Pulmonary artery endothelial cell (primary cell): ENCODE results near the gene DOCK3. TPM values are rescaled to one million over a fixed set of nuclear protein-coding genes. Genes with fewer than 3 reads are reported as not detected.

Experiments used
- DNase-seq: peaks from one replicate; pipeline ENCODE4 v3.0.0-alpha.2; 2011; ENCODE audit warnings: low read depth, low spot score
- total RNA-seq: library from RNA; depleted of rRNA; stranded (reverse); fragments of >200 nt; gene quantifications from 2 replicates; pipeline ENCODE4 v1.2.3, GENCODE V29; 2014

The DOCK3 gene
- total RNA-seq, 1 donor from 2014 or later, result under 0.01 TPM

DNA sequence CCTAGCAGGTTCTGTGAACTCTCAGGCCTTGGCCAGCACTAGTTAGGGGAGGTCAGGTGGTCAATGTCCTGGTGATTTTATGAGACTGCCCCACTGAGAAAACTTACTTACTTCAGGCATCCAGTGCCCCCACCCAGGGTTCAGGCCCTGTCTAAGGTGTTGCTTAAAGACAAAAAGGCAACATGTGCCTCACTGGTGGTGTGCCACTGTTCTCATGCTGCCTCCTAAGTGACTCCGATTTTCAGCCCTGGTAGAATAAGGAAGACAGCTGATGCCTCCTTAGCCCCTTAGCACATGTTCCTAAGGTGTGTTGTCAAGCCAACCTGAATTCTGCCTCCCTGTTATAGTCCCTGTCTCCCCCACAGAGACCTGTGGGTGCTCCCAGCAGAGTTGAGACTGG, 721.7 kb downstream of the DOCK3 start:
- no peak for DNase-seq

DNA sequence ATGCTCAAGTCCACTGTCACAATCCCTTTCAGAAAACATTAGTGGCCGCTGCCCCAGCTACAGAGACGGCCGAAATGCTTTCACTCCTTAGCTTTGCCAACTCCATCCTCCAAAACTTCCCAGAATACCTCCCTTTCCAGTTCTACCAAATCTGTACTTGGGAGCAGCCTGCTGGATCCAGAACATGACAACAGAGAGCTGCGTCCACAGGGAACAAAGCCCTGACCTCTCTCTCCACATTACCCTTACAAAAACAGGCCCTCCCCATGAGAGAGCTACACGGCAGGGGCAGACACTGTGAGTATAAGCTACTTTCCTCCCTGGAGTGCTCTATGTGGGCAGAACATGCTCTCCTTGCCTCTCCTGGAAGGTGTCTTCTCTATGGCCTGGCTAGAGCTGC, 722.7 kb downstream of the DOCK3 start:
- no peak for DNase-seq

DNA sequence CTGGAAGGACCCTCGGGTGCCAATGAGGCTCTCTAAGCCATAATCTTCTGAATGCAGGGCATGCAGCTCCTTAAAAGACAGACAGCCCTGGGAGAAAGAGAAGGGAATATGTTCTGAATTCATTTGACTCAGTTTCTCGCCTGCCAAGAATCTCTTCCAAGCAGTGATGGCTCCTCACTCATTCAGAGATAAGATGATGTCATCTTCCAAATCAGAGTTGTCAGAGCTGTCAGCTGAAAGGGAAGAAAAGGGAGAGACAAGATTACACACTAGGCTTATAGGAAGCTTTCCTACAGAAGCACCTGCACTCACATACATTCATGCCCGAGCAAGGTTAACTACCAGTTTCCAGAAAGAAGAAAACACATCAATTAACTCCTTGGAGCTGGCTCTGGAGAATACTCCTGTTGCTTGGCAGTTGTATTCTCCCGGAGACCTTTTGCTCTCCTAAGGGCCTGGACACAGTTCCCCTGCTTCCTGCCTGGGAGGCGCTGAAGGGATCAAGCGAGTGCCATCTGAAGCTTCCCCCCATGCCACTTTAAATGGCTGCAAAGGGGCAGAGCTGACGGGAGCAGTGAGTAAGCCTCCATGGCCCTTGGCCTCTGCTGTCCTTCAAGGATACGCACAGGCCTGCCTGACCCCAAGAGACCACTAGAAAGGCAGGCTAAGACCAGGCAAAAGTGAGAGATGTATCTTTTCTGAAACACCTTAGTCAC, 724.0 kb downstream of the DOCK3 start:
- no peak for DNase-seq

DNA sequence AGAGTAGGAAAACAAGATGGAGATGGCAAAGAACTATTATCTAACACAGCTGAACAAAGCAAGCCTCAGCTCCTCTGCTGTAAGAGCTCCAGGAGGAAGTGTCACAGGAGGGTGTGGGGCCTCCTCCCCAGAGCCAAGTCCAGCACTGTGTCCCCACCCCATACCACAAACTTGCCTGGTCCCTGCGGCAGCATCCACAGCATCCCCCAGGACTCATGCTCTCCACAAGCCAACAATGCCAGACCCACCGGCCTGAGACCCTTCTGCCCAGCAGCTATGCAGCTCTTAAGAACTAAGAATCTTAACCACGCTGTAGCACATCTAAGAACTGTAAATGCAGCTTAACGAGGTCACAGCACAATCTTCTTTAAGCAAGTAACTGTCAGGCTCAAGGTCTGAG, 725.4 kb downstream of the DOCK3 start:
- DNase-seq, result no peak

DNA sequence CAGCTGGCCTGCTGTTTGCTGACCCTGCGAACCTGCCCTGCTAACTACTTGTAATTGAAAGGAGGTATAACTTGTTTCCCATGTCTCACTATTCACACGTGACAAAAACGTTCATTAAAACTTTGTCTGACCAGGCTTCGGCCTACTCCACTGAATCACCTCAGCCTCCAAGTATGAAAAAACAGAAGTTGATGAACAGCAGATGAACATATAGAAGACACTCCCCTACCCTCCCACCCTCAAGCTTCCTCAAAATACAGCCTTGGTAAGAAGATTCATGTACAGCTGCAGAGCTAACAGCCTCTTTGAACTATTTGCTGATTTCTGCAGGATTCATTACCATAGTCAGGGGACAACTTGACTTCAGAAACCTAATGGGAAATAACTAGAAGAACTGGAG, 727.0 kb downstream of the DOCK3 start:
- DNase-seq, result no peak

DNA sequence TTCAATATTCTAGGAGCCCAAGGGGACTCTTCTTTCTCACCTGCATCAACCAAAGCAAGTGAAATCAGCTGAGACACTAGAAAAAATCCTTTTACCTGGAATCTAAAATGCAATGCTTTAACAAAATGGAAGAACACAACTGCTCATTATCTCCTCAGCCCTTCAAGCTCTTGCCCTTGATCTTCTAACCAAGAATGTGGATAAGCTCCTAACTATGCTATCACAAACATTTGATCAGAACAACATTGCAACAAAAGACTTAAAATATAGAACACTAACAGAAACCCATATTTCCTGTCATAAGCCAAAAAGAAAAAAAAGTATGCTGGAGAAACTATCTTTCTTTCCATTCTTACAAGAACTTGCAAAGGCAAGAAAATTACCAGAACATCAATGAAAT, 728.9 kb downstream of the DOCK3 start:
- DNase-seq, result no peak

DNA sequence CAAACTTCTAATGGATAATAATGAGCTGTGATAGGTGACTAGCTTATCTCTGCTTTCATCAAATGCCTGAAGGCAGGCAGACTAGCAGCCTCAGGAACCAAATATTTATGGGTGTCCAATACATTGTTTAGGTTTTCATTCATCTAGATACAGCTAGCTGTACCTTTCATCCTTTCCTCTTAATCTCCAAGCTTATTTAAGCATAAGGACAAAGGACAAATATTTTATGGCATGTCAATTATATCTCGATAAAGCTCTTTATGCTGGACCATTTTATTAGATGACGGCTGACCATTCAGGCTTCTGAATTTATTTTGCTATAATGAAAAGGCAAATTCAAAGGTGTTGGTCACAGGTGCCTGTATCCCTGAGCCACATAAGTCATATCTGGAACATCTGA, 733.3 kb downstream of the DOCK3 start:
- no peak for DNase-seq

DNA sequence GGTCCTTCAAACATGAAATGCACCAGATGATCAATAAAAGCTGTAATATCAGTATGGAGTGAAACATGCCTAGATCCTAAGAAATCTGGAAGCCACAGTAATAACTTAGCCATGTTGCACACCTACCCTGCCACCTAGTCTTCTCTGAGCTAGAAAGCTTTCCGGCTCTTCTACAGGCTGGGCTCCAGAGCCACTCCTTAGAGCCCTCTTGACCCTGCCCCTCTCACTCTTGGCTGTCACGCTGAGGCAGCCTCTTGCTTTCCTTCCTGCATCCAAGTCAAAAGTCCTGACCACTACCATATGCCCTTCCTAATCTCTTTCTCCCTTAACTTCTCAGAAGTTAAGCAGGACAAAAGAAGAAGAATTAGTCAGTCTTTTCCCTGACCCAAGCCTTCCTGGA, 734.1 kb downstream of the DOCK3 start:
- DNase-seq, result no peak

DNA sequence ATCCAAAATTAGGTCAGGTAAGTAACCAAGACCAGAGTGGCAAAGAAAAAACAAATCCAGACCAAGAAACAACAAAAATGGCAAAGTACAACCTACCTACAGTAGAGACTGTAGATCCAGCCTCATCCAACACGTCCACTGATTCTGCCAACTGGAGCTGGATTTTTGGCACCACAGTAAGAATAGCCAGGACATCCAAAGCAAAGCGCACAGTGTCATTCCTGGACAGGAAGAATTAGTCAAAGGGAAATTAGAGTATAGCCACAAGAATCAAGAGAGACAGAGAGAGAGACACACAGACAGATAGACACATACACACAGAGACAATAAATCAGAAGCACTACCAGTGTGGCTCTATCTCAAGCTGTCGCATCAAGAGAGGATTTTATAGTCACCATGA, 747.5 kb downstream of the DOCK3 start:
- no peak for DNase-seq

DNA sequence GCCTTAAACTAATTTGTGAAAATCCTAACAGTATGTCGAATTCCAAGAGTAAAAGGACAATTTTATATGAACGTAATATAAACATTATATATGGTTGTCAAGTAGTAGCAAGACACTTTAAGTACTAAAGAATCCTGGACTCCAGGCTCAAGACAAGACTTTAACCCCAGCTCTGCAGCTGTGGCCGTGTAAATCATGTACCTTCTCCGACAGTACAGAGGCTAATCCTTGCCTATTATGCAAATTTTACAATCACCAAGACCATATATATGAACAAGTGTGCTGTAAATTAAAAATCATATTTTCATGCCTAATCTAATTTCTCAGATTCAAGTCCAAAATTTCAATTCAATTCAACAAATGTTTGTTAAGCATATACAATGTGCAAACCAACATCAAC, 752.2 kb downstream of the DOCK3 start:
- no peak for DNase-seq

DNA sequence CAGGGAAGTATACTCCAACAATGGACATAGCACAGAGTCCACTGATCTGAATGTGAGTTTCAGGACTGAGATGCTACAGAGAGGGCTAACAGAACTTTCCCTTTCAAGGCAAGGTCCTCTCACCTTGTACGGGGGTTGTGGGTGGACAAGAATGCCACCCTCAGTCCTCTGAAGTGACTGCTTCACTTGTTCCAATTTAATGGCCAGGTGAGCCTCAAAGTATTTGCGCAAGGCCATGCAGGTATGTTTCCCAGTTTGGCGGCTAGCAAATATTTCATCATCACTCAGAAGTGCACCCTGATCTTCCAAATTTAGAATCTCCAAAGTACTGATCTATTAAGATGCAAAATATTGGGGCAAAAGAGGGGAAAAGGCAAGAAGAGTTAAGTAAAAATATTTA, 754.4 kb downstream of the DOCK3 start:
- no peak for DNase-seq

Other genes with a start within 250 kb of the DOCK3 start
- gene CACNA2D2, start 171.3 kb upstream of the DOCK3 start, total RNA-seq, result not detected in 2 replicates
- gene C3orf18, start 107.2 kb upstream of the DOCK3 start, total RNA-seq, result 3.5 and 5.1 TPM in 2 replicates
- gene HEMK1, start 105.4 kb upstream of the DOCK3 start, total RNA-seq, result 13.7 and 15.2 TPM in 2 replicates
- 0.28 and 0.46 TPM in 2 replicates for gene CISH, start 63.2 kb upstream of the DOCK3 start, total RNA-seq
- gene MAPKAPK3, start 57.8 kb upstream of the DOCK3 start, total RNA-seq, result 18.9 and 32.4 TPM in 2 replicates